ENCODE data around the gene ZDHHC21. TPM values are rescaled to one million over a fixed set of nuclear protein-coding genes. Genes with fewer than 3 reads are reported as not detected.

The ZDHHC21 gene, protein sequence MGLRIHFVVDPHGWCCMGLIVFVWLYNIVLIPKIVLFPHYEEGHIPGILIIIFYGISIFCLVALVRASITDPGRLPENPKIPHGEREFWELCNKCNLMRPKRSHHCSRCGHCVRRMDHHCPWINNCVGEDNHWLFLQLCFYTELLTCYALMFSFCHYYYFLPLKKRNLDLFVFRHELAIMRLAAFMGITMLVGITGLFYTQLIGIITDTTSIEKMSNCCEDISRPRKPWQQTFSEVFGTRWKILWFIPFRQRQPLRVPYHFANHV
- total RNA-seq, result 53.4 TPM

GRCh38 chr9:14693251-14693861, at the start of gene ZDHHC21:
ZDHHC21 (minus strand) TSS chr9:14693432; CDS start chr9:14674340, 19,092 bp downstream.
- FAIRE-seq (no peak), DNase-seq (ENCODE audit: low spot score in 2 of 2) (peak; percentile 60 to 81)

DNA sequence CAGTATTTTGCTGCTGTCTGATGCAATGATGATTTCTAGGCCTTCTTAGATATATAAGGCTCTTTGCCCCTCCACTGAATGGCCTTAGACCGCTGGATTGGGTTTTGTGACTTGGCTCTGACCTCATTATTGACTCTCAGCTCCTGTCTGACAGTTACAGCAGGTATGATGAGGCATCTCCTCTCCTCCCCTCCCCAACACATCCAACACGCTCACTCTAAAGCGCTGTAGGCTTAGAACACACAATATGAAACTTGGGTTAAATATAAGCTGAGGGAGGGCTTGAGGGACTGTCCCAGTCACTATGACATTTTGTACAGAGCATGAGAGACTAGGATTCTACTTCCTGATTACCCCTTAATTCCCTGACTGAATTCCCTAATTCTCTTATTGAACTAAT, 48.1 kb upstream of the ZDHHC21 start:
- DNase-seq (ENCODE audit: low spot score in 2 of 2) (no peak), FAIRE-seq (no peak)

GRCh38 chr9:14733133-14733532, 39.9 kb upstream of the ZDHHC21 start:
- DNase-seq (ENCODE audit: low spot score in 2 of 2), result no peak
- no peak for FAIRE-seq

GRCh38 chr9:14731294-14731981, 38.2 kb upstream of the ZDHHC21 start:
- FAIRE-seq (no peak), DNase-seq (ENCODE audit: low spot score in 2 of 2) (no peak)

- DNase-seq (ENCODE audit: low spot score in 2 of 2) (no peak), FAIRE-seq (no peak)
These were observed 37.2 kb upstream of the ZDHHC21 start for GRCh38 chr9:14730461-14730898.

- no peak for DNase-seq (ENCODE audit: low spot score in 2 of 2)
These were observed 30.1 kb upstream of the ZDHHC21 start for GRCh38 chr9:14723301-14723700.

GRCh38 chr9:14722391-14723035, 29.3 kb upstream of the ZDHHC21 start, which contains the start of gene CER1:
CER1 (minus strand) TSS chr9:14722733; CDS start chr9:14722672, 61 bp downstream.
- FAIRE-seq (no peak), DNase-seq (ENCODE audit: low spot score in 2 of 2) (no peak)

More at GRCh38 chr9:14723301-14723700, 30.1 kb upstream of the ZDHHC21 start:
- no peak for FAIRE-seq

DNA sequence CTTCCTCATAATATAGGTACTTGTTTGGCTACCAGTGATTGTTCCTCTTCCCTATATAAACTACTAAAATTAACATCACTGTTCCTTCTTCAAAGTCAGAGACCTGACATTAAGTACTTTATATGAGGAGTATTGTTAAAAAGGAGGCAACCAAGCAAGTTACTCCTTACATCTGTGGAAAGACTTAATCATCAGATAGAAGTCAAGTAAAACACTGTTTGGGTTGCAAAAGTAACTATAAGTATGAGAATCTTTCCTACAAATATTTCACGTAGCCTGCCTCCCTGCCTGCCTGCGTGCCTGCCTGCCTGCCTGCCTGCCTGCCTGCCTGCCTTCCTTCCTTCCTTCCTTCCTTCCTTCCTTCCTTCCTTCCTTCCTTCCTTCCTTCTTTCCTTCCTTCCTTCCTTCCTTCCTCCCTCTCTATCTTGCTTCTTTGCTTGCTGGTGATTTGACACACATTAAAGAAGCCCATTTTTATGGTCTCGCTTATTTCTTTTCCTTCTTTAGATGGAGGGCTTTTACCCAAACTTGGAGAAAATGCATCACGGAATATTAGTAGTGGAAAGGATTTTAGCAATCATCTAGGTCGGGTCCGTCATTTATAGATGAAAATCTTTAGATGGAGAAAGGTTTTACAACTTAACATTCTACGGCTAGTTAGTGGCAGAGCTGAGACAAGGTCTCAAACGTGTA, 26.1 kb upstream of the ZDHHC21 start:
- FAIRE-seq (no peak), DNase-seq (ENCODE audit: low spot score in 2 of 2) (no peak)

- DNase-seq (ENCODE audit: low spot score in 2 of 2) (no peak), FAIRE-seq (no peak)
These were observed 21.9 kb upstream of the ZDHHC21 start for GRCh38 chr9:14715102-14715501.

DNA sequence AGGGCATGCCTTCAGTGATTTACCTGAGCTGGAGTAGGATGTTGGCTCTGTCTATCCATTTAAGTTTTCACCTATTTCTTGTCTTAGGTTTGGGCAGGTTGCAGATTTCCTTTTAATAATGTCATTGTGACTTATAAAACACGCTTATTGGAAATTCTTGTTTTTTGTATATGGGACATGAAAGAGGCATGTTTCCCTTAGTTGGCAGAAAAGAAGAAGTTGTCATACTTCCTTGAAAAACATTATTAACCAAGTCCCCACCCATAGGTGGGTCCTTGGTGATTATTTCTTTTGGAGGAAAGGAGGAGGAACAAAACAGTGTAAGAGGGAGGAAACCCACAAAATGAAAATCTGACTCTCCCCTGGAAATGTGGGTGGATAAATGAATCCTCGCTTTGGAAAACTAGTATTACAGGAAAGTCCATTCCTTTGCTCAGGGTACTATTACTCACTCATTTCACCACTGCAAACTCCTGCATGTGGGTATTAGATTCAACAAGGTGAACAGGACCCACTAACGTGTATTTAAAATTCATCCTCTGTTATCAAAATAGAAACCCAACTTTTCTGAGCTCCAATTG, 20.0 kb upstream of the ZDHHC21 start:
- FAIRE-seq (no peak), DNase-seq (ENCODE audit: low spot score in 2 of 2) (no peak)

GRCh38 chr9:14710804-14711203, 17.6 kb upstream of the ZDHHC21 start:
- FAIRE-seq (no peak), DNase-seq (ENCODE audit: low spot score in 2 of 2) (no peak)

DNA sequence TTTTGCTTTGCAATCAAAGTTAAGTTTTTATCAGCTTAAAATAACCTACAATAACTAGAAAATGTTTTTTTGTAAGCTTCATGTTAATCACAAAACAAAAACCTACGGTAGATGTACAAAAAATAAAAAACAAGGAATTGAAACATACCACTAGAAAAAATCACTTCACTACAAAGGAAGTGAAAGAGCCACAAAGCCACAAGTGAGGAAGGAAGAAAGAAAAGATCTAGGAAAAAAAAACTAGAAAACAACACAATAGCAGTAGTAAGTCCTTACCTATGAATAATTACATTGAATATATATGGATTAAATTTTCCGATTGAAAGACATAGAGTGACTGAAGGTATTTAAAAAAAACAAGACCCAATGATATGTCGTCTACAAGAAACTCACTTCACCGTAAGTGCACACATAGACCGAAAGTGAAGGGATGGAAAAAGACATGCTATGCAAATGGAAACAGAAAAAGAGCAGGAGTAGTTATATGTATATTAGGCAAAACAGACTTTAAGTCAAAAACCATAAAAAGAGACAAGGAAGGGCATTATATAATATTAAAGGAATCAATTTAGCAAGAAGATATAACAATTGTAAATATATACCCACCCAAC, 13.4 kb upstream of the ZDHHC21 start:
- FAIRE-seq (no peak), DNase-seq (ENCODE audit: low spot score in 2 of 2) (no peak)

GRCh38 chr9:14705079-14705478, 11.8 kb upstream of the ZDHHC21 start:
- FAIRE-seq, result no peak
- no peak for DNase-seq (ENCODE audit: low spot score in 2 of 2)

DNA sequence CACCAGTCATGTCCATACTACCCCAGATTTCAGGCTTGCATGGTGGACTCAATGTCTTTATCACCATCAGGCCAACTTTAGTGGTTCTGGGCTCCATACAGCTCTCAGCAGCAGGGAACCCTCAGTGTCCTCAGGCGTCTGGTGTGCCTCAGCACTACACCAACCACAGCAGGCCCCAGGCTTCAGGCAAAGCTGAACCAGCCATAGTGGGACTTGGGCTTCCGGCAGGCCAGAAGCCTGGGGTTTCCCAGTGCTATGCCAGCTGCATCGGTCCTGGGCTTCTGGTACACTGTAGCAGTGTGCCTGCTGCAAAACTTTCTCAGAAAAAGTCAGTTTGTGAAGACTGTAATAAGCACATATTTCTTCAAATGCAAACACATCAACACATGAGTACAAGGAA, 11.0 kb upstream of the ZDHHC21 start:
- no peak for DNase-seq (ENCODE audit: low spot score in 2 of 2)
- no peak for FAIRE-seq

DNA sequence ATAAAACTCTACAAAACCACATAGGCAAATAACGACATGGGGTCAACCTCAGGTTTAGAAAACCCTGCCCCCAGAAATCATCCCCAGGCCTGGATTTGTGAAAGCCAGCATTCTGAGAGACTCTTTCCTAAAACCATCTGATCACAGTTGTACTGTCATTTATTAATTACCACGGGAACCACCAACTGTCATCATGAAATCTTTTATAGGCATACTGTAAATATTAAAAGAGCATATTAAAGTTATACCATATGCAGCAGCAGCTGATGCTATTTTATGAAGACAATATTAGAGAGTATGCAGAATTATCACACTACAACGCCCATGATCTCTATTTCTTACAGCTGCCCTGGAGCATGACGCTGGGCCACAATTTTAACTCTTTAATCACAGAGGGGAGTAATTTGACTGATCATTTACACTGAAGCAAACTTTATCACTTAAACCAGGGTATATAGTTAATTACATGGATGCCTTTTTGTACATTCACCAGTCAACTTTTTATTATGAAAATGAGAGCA, 9.0 kb upstream of the ZDHHC21 start:
- FAIRE-seq (no peak), DNase-seq (ENCODE audit: low spot score in 2 of 2) (no peak)

- DNase-seq (ENCODE audit: low spot score in 2 of 2) (no peak), FAIRE-seq (no peak)
These were observed 572 bp downstream of the ZDHHC21 start for GRCh38 chr9:14692470-14693250.

- DNase-seq (ENCODE audit: low spot score in 2 of 2) (peak in 1 of 2 donors; percentile 3), FAIRE-seq (no peak)
These were observed 2.1 kb downstream of the ZDHHC21 start for GRCh38 chr9:14690948-14691730.

Data from frontal cortex (tissue), 4 donors.